ENCODE measurements around the gene ARHGAP33. TPM values are rescaled to one million over a fixed set of nuclear protein-coding genes. Genes with fewer than 3 reads are reported as not detected.

The ARHGAP33 gene
- total and polyA plus RNA-seq, 2 of the 8 experiments (the other 6 are each of a cell fraction or from before 2014, with no cell fraction given) = 6.5 to 25.2 TPM

GRCh38 chr19:35740423-35741202 is 34.8 kb upstream of the ARHGAP33 start (continued):
- no peak for TF ChIP-seq CTBP2 (IDR thresholded peaks at IDR 0.05; ENCODE audit: borderline replicate concordance, insufficient read depth, insufficient read length, low read length)
- no peak for TF ChIP-seq SUZ12 (IDR thresholded peaks at IDR 0.05; ENCODE audit: low read length)
- peak; percentile 9; the same call in 1 of the 2 replicates for TF ChIP-seq RFX5 (IDR thresholded peaks at IDR 0.05; ENCODE audit: borderline replicate concordance, low read depth, low read length)
- TF ChIP-seq POLR2AphosphoS5 (IDR thresholded peaks at IDR 0.05; ENCODE audit: low read depth, low read length) = peak; percentile 73; the same call in 1 of the 2 replicates
- TF ChIP-seq SAP30 (IDR thresholded peaks at IDR 0.05; ENCODE audit: insufficient read depth, insufficient replicate concordance, low read length) = peak; percentile 49
- no peak for TF ChIP-seq SIX5 (IDR thresholded peaks at IDR 0.05; ENCODE audit: low read depth, low read length)
- TF ChIP-seq ATF3 (IDR thresholded peaks at IDR 0.05; ENCODE audit: insufficient read depth, low read depth, low read length) = no peak
- TF ChIP-seq GTF2F1 (IDR thresholded peaks at IDR 0.05; ENCODE audit: borderline replicate concordance, low read depth, low read length) = no peak
- 0 out of 2 replicates have a peak, but pooled peaks have one; percentile 13 for TF ChIP-seq YY1 (IDR thresholded peaks at IDR 0.05; ENCODE audit: low read depth, low read length)
- no peak for TF ChIP-seq TCF12 (IDR thresholded peaks at IDR 0.05; ENCODE audit: low read depth, low read length)
- no peak for TF ChIP-seq NANOG (IDR thresholded peaks at IDR 0.05; ENCODE audit: insufficient read depth, low read depth, low read length, poor library complexity, severe bottlenecking)
- TF ChIP-seq SP2 (IDR thresholded peaks at IDR 0.05; ENCODE audit: low read length) = no peak
- TF ChIP-seq E2F6 (IDR thresholded peaks at IDR 0.05) = peak; percentile 49; the same call in 1 of the 2 replicates
- TF ChIP-seq POU5F1 (IDR thresholded peaks at IDR 0.05; ENCODE audit: low read depth, low read length) = no peak
- peak; percentile 39; the same call in 1 of the 2 replicates for TF ChIP-seq NRF1 (IDR thresholded peaks at IDR 0.05; ENCODE audit: low read depth, low read length)
- TF ChIP-seq CHD2 (IDR thresholded peaks at IDR 0.05; ENCODE audit: low read length) = no peak
- no peak; the same call in 1 of the 2 replicates for TF ChIP-seq CREB1 (IDR thresholded peaks at IDR 0.05)
